Subcutaneous adipose tissue (tissue), 4 donors: Measurements from ENCODE around the gene DYDC1. TPM values are rescaled to one million over a fixed set of nuclear protein-coding genes. Genes with fewer than 3 reads are reported as not detected.

ENCODE experiments used
- total RNA-seq, 4 donors: library from RNA; depleted of rRNA; stranded (reverse); fragments of >200 nt; gene quantifications; one replicate each; pipeline ENCODE4 v1.1.0, GENCODE V29; 2016
- TF ChIP-seq, protein P1 (sequence below): fragments of 450-650 bp; IDR thresholded peaks from one replicate; pipeline ENCODE4 v1.5.1; 2016; ENCODE audit warnings: low read depth, mild to moderate bottlenecking, control low read depth, antibody characterized with exemption, moderate library complexity

Gene DYDC1
- total RNA-seq, 4 donors from 2014 or later, result not detected

GRCh38 chr10:80292607-80293239 is 63.8 kb downstream of the DYDC1 start:
- TF ChIP-seq, protein P1, sequence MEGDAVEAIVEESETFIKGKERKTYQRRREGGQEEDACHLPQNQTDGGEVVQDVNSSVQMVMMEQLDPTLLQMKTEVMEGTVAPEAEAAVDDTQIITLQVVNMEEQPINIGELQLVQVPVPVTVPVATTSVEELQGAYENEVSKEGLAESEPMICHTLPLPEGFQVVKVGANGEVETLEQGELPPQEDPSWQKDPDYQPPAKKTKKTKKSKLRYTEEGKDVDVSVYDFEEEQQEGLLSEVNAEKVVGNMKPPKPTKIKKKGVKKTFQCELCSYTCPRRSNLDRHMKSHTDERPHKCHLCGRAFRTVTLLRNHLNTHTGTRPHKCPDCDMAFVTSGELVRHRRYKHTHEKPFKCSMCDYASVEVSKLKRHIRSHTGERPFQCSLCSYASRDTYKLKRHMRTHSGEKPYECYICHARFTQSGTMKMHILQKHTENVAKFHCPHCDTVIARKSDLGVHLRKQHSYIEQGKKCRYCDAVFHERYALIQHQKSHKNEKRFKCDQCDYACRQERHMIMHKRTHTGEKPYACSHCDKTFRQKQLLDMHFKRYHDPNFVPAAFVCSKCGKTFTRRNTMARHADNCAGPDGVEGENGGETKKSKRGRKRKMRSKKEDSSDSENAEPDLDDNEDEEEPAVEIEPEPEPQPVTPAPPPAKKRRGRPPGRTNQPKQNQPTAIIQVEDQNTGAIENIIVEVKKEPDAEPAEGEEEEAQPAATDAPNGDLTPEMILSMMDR, result no peak

DNA sequence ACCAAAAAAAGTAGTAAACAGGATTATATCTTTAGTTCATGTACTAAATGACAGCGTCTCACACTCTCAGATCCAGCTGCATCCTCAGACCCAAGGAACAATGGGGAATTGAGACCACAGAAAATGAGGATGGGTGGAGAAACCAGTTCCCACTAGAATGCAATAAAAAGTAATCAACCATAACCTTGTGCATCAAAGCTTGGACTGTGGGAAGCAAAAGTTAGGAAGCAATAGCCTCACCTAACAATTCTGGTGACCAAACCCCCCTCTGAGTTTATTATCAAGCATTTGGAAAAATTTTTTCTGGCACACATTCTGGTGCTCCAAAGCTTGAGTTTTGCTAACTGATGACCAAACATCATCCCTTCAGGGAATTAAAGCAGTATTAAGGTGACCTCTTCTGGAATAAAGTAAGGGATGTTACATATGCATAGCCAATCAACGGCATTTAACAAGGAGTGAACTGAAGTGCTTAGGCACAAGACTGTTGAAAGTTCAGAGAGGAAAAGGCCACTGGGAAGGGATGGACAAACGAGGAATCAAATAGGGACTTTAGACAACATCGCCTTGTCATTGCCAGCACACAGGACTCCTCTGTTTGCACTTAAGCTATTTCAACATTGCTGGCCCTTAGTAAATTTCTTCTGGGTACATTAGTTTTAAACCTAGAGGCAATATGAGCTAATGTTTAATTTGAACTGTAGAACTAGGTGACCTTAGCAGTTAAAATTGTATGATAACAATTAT is 65.9 kb downstream of the DYDC1 start:
- TF ChIP-seq, protein P1, result no peak

DNA sequence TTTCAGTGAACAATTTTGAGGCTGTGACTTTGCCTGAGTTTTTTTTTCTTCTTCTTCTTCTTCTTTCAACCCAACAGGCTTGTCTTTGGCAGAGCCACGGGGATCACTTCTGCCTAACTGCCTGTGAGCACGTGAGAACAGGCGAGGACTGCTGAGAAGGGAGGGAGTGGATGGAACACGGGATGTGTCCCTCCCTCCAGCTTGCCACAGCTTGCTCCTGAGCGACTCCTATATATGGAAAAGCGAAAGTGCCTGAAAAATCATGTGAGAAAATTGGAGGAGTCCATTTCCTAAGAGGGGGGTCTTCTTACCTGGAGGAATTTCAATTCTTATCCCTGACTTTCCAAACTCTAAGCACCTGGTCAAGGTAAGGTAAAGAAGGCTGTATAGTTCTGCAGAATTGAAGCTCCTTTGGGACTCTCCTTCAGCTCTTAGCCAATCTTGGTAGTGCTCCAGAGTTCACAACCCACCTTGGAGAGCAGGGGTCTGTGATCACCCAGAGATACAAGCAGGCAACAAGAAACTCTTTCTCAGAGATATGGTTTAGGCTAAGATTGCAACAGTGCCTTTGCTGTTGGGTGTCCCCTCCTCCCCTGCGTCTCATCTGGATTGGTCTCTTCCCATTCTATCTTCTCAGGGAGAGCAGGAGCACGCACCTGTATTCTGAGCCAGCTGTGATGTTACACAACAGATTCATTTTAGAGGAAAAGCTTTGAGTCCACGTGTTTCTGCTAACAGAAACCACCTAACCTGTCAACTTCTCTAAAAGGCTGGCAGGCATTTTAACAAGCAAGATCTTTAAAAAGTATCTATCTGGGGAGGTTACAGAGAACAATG is 66.9 kb downstream of the DYDC1 start, which contains the start of gene MAT1A:
MAT1A (minus strand) TSS at position 208 of the 837 bp plus-strand sequence. CDS start 235 bp downstream, outside the sequence.
- TF ChIP-seq, protein P1, result no peak

- TF ChIP-seq, protein P1, result no peak
Observed at GRCh38 chr10:80288849-80289248, 67.7 kb downstream of the DYDC1 start.

Other genes starting within 250 kb of the DYDC1 start
- 10 to 100 TPM; 27.0 to 62.8 (median 49.9) TPM for gene PLAC9, start 224.0 kb downstream of the DYDC1 start, total RNA-seq
- 100 to 1,000 TPM; 119 to 171 (median 140) TPM for gene ANXA11, start 151.2 kb downstream of the DYDC1 start, total RNA-seq
- not detected for gene MAT1A, start 67.1 kb downstream of the DYDC1 start, total RNA-seq
- gene DYDC2, start within 50 bp of the DYDC1 start, total RNA-seq, result not detected
- 100 to 1,000 TPM; 254 to 775 (median 498) TPM for gene PRXL2A, start 51.8 kb upstream of the DYDC1 start, total RNA-seq
- gene TSPAN14, start 97.6 kb upstream of the DYDC1 start, total RNA-seq, result 100 to 1,000 TPM in 1 of 4 donors, 10 to 100 TPM in 3; 56.1 to 105 (median 83.1) TPM
- under 1 TPM in 2 of 4 donors, not detected in 2; 0.34 to 0.49 TPM for gene SH2D4B, start 181.1 kb upstream of the DYDC1 start, total RNA-seq